NB4 (cell line): ENCODE results near the gene CIT.

Experiments used
- CTCF ChIP-seq: IDR thresholded peaks from one replicate; pipeline ENCODE4 v1.5.1; 2012; ENCODE audit warnings: low read depth, low read length
- MAX ChIP-seq: IDR thresholded peaks from 2 replicates; pipeline ENCODE4 v1.6.1; 2011; ENCODE audit warnings: low read depth, low read length
- POLR2A ChIP-seq: IDR thresholded peaks from 2 replicates; pipeline ENCODE4 v1.6.1; 2011; ENCODE audit warnings: mild to moderate bottlenecking; ENCODE audit not compliant: insufficient read length; ENCODE audit errors: extremely low read depth

- no peak for TF ChIP-seq CTCF
- TF ChIP-seq MAX, result no peak
- TF ChIP-seq POLR2A, result no peak
These were observed 211.8 kb downstream of the CIT start for GRCh38 chr12:119665164-119665929.
